NCI-H1105 treated with DMSO at 0.1 percent for 48 hours (cell line): Measurements from ENCODE around the gene PPA1.
"Not testable (repeated sequence)": the region's sequence is repeated elsewhere in the genome, so short reads cannot be mapped to it uniquely, and the experiment has no call there.

ENCODE experiments used
- DNase-seq: peaks from one replicate; lab custom pipeline; 2025; lab: John Stamatoyannopoulos, UW

PPA1 gene

GRCh38 chr10:70212277-70212676 is 21.0 kb downstream of the PPA1 start:
- DNase-seq: no peak

- no peak for DNase-seq
Observed at GRCh38 chr10:70206762-70207161, 26.5 kb downstream of the PPA1 start.

GRCh38 chr10:70201105-70201504 is 32.1 kb downstream of the PPA1 start:
- no peak for DNase-seq

- DNase-seq: no peak
Observed at GRCh38 chr10:70198696-70199466, 34.3 kb downstream of the PPA1 start.

- no peak for DNase-seq
Observed at GRCh38 chr10:70197235-70197945, 35.8 kb downstream of the PPA1 start.

- no peak for DNase-seq
Observed at GRCh38 chr10:70193391-70193844, 39.8 kb downstream of the PPA1 start.

GRCh38 chr10:70192326-70192968 is 40.8 kb downstream of the PPA1 start:
- DNase-seq: no peak

GRCh38 chr10:70191972-70192305 is 41.3 kb downstream of the PPA1 start:
- DNase-seq: no peak

GRCh38 chr10:70191161-70191971 is 41.9 kb downstream of the PPA1 start:
- no peak for DNase-seq

GRCh38 chr10:70190581-70190980 is 42.6 kb downstream of the PPA1 start:
- no peak for DNase-seq

- DNase-seq: no peak
Observed at GRCh38 chr10:70190102-70190501, 43.1 kb downstream of the PPA1 start.

- no peak for DNase-seq
Observed at GRCh38 chr10:70188768-70189167, 44.5 kb downstream of the PPA1 start.

- no peak for DNase-seq
Observed at GRCh38 chr10:70186571-70186970, 46.7 kb downstream of the PPA1 start.

- no peak for DNase-seq
Observed at GRCh38 chr10:70186090-70186489, 47.1 kb downstream of the PPA1 start.

- no peak for DNase-seq
Observed at GRCh38 chr10:70183304-70183703, 49.9 kb downstream of the PPA1 start.

- not testable (repeated sequence) for DNase-seq
Observed at GRCh38 chr10:70179209-70179608, 54.0 kb downstream of the PPA1 start.

- no peak for DNase-seq
Observed at GRCh38 chr10:70178139-70178725, 55.0 kb downstream of the PPA1 start.

- no peak for DNase-seq
Observed at GRCh38 chr10:70176441-70176840, 56.8 kb downstream of the PPA1 start.

- no peak for DNase-seq
Observed at GRCh38 chr10:70175516-70175915, 57.7 kb downstream of the PPA1 start.

- DNase-seq: no peak
Observed at GRCh38 chr10:70174058-70174741, 59.0 kb downstream of the PPA1 start.

- no peak for DNase-seq
Observed at GRCh38 chr10:70169649-70170364, 63.4 kb downstream of the PPA1 start.
